ENCODE measurements around the gene ITFG2.

The ITFG2 gene

DNA sequence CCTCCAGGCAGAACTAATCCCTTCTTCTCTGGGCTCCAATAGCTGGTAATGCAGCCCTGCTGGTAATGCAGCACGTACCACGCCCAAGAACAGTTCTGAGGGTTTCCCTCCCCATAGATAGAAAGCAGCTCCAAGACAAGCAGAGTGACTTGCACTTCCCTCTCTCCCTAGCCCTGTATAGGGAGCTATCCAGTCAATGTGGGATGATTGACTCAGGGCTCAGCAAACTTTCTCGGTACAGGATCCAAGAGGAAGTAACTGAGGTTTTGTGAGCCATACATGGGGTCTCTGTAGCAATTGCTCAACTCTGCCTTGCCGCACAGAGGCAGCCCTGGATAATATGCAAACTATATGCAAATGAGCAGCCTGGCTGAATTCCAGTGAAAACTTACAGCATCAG, 33.2 kb upstream of the ITFG2 start:
- no peak overlapping the region for H3K27ac ChIP-seq (ENCODE audit: low read depth, low read length)
- no peaks in the 10 kb centered on the region for H3K4me1 ChIP-seq (ENCODE audit: control insufficient read depth, insufficient read depth, low read length)
- H3K27me3 ChIP-seq (ENCODE audit: control insufficient read depth, insufficient read depth, low read length) = no peaks in the 10 kb centered on the region
- no peak overlapping the region for H3K9ac ChIP-seq (ENCODE audit: low read length)
- H3K4me3 ChIP-seq (ENCODE audit: low read length) = no peak overlapping the region
- H3K36me3 ChIP-seq (ENCODE audit: control insufficient read depth, insufficient read depth, low read length) = no peaks in the 10 kb centered on the region

DNA sequence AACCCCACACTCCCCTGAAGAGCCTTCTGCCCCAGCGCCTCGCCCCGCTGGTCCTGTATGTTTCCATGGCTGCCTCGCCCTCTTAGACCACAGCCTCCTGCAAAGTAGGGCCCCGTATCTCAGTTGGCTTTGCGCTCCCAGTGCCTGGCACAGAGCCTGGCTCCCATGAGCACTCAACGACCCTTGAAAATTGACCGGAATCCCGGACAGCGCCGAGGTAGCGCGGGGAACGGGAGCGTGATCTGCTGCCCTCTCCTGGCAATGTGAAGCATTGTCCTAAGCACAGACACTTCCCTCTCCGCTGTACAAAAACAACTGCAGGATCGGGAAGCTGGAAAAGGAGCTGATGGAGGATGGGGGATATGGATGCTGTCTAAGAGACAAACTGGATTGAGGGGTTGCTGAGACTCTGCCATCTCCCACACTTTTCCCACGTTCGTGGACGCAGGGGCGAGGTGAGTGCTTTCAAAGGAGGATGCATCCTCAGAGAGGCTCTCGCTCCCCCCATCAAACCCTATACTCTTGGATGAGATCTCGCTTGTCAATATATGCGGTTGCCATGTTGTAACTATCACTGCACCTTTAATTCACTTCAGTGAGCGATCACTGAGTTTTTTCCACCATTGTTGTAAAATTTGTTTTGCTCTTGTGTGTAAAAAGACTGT, 28.4 kb upstream of the ITFG2 start:
- no peak overlapping the region for H3K27ac ChIP-seq (ENCODE audit: low read depth, low read length)
- no peak overlapping the region for H3K9ac ChIP-seq (ENCODE audit: low read length)
- no peaks in the 10 kb centered on the region for H3K36me3 ChIP-seq (ENCODE audit: control insufficient read depth, insufficient read depth, low read length)
- H3K4me3 ChIP-seq (ENCODE audit: low read length) = peak overlapping the region; percentile 40
- H3K4me1 ChIP-seq (ENCODE audit: control insufficient read depth, insufficient read depth, low read length) = no peaks in the 10 kb centered on the region
- no peaks in the 10 kb centered on the region for H3K27me3 ChIP-seq (ENCODE audit: control insufficient read depth, insufficient read depth, low read length)

DNA sequence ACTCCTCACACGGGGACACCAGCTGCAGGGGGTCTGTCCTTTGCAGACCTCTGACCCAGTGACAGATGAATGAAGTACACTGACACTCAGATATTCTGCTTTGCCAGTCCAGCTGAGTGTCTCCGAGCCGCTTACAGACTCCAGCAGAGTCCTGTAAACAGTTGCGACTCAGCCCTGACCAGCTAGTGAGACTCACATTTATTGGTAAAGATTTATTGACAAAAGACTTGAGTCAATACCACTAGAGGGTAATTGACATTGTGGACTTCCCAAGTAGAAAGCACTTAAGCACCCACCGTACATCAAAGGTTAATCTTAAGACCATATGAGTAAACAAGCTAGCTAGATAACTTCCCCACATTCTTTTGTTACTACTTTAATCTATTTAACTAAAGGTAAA, 27.5 kb upstream of the ITFG2 start:
- Histone ChIP-seq H3K36me3 (ENCODE audit: control insufficient read depth, insufficient read depth, low read length) (no peaks in the 10 kb centered on the region), H3K27me3 (ENCODE audit: control insufficient read depth, insufficient read depth, low read length) (no peaks in the 10 kb centered on the region), H3K9ac (ENCODE audit: low read length) (no peak overlapping the region), H3K4me1 (ENCODE audit: control insufficient read depth, insufficient read depth, low read length) (no peaks in the 10 kb centered on the region), H3K4me3 (ENCODE audit: low read length) (no peak overlapping the region), H3K27ac (ENCODE audit: low read depth, low read length) (no peak overlapping the region)

DNA sequence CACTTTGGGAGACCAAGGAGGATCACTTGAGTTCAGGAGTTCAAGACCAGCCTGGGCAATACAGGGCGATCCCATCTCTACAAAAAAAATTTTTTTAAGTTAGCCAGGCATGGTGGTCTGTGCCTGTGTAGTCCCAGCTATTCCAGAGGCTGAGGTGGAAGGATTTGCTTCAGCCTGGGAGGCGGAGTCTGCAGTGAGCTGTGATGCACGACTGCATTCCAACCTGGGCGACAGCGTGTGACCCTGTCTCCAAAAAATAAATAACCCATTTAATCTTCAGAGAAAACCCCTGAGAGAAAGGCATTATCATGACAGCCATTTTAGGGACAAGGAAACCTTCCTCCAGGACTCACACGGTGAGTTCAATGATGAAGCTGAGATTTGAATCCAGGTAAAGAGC, 21.4 kb upstream of the ITFG2 start:
- no peak overlapping the region for H3K27ac ChIP-seq (ENCODE audit: low read depth, low read length)
- no peaks in the 10 kb centered on the region for H3K4me1 ChIP-seq (ENCODE audit: control insufficient read depth, insufficient read depth, low read length)
- no peak overlapping the region for H3K9ac ChIP-seq (ENCODE audit: low read length)
- H3K27me3 ChIP-seq (ENCODE audit: control insufficient read depth, insufficient read depth, low read length) = no peaks in the 10 kb centered on the region
- no peaks in the 10 kb centered on the region for H3K36me3 ChIP-seq (ENCODE audit: control insufficient read depth, insufficient read depth, low read length)
- no peak overlapping the region for H3K4me3 ChIP-seq (ENCODE audit: low read length)

DNA sequence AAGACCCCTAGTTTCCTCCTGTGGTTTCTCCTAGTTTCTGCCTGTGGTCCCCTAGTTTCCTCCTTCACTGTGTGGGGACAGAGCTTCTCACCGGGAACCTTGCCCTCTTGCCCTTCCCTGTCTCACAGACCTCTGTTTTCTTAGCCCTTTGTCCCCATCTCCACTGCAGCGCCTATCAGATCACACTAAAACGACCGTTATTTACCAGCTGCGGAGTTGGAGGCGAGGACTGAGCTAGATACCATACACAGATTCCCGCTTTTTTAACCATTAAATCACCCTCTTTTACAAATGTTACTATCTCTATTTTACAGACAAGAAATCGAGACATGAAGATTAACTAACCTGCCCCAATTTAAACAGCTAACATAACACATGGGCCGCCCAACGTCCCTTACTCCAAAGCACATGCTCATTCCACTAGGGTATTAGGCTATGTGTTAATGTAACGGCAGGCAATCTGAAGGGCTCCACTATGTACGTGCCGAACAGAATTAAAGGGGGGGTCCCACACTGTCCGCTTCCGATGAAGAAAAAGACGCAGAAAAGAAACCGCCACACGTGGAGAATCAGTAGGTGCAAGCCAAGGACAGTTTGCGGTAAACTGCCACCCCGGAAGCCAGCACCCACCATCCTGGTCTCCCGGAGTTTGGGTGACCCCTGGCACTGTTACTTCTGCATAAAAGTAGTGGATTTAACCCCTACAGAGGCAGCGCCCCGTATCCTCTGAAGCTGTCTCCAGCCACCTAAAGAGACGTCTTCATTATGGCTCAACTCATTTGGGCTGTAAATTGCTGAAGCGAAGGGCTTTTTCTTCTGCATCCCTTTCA, 19.6 kb upstream of the ITFG2 start:
- Histone ChIP-seq H3K36me3 (ENCODE audit: control insufficient read depth, insufficient read depth, low read length) (peaks cover 8% of the 10 kb centered on the region), H3K9ac (ENCODE audit: low read length) (no peak overlapping the region), H3K27me3 (ENCODE audit: control insufficient read depth, insufficient read depth, low read length) (no peaks in the 10 kb centered on the region), H3K4me3 (ENCODE audit: low read length) (no peak overlapping the region), H3K4me1 (ENCODE audit: control insufficient read depth, insufficient read depth, low read length) (peaks cover 4% of the 10 kb centered on the region), H3K27ac (ENCODE audit: low read depth, low read length) (no peak overlapping the region)

DNA sequence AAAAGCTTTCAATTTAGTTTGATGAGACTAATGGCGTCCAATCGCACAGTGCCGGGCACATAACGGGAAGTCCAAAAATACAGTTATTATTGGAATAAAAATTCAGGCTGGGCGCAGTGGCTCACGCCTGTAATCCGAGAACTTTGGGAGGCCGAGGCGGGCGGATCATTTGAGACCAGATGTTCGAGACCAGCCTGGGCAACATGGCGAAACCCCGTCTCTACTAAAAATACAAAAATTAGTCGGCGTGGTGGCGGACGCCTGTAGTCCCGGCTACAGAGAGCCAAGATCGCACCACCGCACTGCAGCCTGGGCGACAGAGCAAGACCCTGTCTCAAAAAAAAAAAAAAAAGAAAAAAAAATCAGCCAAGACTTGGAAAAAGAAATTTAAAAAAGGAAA, 18.9 kb upstream of the ITFG2 start:
- no peaks in the 10 kb centered on the region for H3K27me3 ChIP-seq (ENCODE audit: control insufficient read depth, insufficient read depth, low read length)
- peaks cover 4% of the 10 kb centered on the region for H3K4me1 ChIP-seq (ENCODE audit: control insufficient read depth, insufficient read depth, low read length)
- H3K27ac ChIP-seq (ENCODE audit: low read depth, low read length) = no peak overlapping the region
- H3K4me3 ChIP-seq (ENCODE audit: low read length) = no peak overlapping the region
- H3K9ac ChIP-seq (ENCODE audit: low read length) = no peak overlapping the region
- peaks cover 15% of the 10 kb centered on the region for H3K36me3 ChIP-seq (ENCODE audit: control insufficient read depth, insufficient read depth, low read length)

DNA sequence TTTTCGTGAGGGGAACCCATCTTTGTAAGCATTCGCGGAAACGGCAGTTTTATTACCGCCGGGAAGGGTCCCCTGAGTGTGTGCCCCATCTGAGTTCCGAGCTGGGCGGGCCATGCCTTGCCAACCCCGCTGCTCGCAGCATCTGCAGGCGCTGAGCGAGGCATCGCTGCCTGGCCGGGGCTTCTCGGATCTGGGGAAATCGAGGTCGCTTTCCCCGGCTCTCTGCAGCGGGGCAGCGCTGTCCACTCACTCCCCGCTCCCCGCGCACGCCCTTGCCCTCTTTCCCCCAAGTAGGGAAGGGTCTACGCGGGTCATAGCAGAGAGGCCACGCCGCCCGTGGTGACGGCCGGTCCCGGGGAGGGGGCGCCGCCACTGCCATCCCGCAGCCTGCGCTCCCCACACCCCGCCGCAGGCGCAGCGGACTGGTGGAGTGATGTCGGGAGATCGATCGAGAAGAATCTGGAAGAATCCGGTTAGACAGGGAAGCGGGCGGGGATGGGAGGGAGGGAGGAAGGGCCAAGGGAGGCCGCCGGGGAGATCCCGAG, 18.2 kb upstream of the ITFG2 start:
- H3K27me3 ChIP-seq (ENCODE audit: control insufficient read depth, insufficient read depth, low read length) = no peaks in the 10 kb centered on the region
- H3K9ac ChIP-seq (ENCODE audit: low read length) = peak overlapping the region; percentile 25
- H3K4me3 ChIP-seq (ENCODE audit: low read length) = peak overlapping the region; percentile 75
- peaks cover 4% of the 10 kb centered on the region for H3K4me1 ChIP-seq (ENCODE audit: control insufficient read depth, insufficient read depth, low read length)
- H3K27ac ChIP-seq (ENCODE audit: low read depth, low read length) = peak overlapping the region; percentile 68
- peaks cover 21% of the 10 kb centered on the region for H3K36me3 ChIP-seq (ENCODE audit: control insufficient read depth, insufficient read depth, low read length)

DNA sequence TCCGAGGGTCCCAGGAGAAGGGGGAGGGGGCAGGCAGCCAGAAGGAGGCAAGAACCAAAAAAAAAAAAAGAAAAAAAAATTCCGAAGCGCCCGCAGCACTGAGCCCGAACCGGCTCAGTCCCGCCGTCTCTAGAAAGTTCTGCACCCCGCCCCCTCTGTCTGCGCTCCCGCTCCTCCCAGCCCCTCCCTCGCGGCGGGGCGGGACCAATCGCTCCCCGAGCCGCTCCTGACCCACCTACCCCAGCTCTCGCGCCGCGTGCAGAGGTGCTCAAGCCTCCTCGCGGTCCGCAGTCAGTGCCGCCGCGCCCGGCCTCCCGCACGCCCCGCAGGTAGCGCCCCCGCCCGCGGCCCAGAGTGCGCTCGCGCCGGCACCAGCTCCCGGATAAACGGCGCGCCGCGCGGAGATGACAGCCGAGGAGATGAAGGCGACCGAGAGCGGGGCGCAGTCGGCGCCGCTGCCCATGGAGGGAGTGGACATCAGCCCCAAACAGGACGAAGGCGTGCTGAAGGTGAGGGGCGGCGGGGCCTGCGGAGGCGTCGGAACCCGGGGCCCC, 17.7 kb upstream of the ITFG2 start, which contains the start of gene FKBP4:
FKBP4 (plus strand) TSS at position 235 of the 554 bp plus-strand sequence; CDS start at position 405, 170 bp downstream.
- Histone ChIP-seq H3K4me1 (ENCODE audit: control insufficient read depth, insufficient read depth, low read length) (peaks cover 4% of the 10 kb centered on the region), H3K4me3 (ENCODE audit: low read length) (peak within 1 kb of the TSS; percentile 75), H3K27ac (ENCODE audit: low read depth, low read length) (peak within 1 kb of the TSS; percentile 68), H3K36me3 (ENCODE audit: control insufficient read depth, insufficient read depth, low read length) (peaks cover 27% of the 10 kb centered on the region), H3K9ac (ENCODE audit: low read length) (peak within 1 kb of the TSS; percentile 25), H3K27me3 (ENCODE audit: control insufficient read depth, insufficient read depth, low read length) (no peaks in the 10 kb centered on the region)

DNA sequence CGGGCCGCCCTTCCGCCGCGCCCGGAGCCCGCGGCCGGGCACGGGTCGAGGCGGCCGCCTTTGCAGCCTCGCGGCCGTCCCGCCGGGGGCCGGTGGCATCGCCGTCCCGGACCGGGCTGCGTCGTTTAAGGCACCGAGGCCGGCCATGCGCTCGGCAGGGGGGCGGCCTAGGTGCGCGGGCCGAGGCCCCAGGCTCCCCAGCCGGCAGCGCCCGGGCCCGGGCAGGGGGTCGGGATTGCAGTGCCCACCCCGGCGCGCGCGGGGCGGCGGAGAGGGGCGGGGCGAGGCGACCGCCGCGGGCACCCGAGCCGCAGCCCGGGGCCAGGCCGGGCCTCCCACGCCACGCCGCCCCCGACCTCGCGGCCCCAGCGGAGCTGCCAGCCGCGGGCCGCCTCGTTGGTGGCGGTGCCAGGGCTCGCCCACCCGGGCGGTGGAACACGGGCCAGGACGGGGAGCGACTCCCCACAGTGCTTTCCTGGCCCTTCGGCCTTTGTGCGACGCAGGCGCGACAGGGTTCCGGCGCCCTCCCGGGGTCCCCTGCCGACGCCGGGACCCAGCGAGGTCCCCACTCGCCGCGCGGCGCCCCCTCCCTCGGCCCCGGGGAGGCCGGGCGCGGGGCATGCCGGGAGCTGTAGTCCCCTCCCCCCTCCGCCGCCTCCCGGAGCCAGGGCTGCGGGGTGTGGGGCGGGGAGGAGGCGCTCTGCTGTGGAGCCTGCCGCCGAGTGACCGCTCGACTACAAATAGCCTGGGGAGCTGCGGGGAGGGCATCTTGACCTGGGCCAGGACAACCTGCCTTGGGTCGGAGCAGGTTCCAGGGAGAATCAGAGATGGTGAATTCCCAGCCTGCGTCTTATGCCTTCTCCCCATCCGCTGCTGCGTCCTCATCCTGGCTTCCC, 16.9 kb upstream of the ITFG2 start:
- peak overlapping the region; percentile 68 for H3K27ac ChIP-seq (ENCODE audit: low read depth, low read length)
- H3K9ac ChIP-seq (ENCODE audit: low read length) = no peak overlapping the region
- H3K4me1 ChIP-seq (ENCODE audit: control insufficient read depth, insufficient read depth, low read length) = peaks cover 4% of the 10 kb centered on the region
- H3K36me3 ChIP-seq (ENCODE audit: control insufficient read depth, insufficient read depth, low read length) = peaks cover 32% of the 10 kb centered on the region
- H3K27me3 ChIP-seq (ENCODE audit: control insufficient read depth, insufficient read depth, low read length) = no peaks in the 10 kb centered on the region
- peak overlapping the region; percentile 75 for H3K4me3 ChIP-seq (ENCODE audit: low read length)

DNA sequence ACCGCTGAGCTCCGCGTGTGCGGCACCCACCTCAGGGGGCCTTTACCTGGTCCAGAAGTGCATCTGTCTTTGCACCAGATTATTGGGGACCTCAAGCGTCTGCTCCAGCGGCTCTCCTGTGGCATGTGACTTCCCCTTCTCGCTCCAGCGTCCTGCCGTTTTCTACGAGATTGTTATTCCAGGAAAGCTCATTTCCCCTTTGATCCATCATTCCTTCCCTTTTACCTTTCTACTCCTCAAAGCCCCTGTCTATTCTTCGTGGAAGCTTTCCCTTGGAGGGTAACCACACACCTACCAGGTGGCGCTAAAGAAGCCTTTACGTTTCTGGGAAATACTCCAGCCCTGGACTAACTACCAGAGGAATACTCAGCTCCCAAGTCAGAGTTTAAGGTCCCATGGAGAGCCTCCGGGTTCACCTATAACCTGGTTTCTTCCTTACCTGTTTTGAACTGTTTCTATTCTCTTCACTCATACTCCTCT, 16.2 kb upstream of the ITFG2 start:
- H3K27ac ChIP-seq (ENCODE audit: low read depth, low read length) = no peak overlapping the region

DNA sequence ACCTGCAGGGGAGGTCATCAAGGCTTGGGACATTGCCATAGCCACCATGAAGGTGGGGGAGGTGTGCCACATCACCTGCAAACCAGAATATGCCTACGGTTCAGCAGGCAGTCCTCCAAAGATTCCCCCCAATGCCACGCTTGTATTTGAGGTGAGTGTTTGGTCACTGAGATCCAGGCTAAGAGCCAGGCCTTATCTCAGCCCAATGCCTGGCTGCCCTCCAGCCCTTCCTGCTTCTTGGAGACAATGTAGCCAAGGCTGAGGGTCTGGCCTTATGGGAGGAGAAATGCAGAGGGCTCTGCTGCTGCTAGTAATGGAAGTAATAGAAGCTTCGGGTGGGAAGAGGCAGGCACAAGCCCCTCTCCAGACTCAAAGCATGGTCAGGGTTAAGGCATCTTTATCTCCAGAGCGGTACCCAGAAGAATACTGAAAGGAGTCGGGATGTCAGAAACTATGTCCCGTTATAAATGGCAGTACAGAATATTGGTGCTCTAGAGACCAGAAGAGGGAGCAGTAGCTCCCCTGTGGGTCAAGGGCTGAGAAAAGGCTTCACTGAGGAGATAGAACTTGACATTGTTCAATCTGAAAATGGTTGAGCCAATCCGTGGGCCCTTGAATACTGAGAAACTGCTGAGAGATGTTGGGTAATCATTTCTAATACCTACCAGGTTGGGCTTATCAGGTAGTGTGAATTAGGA, 14.6 kb upstream of the ITFG2 start:
- H3K36me3 ChIP-seq (ENCODE audit: control insufficient read depth, insufficient read depth, low read length) = peaks cover 44% of the 10 kb centered on the region
- H3K27me3 ChIP-seq (ENCODE audit: control insufficient read depth, insufficient read depth, low read length) = no peaks in the 10 kb centered on the region

More for the DNA sequence above, 16.2 kb upstream of the ITFG2 start:
- Histone ChIP-seq H3K27me3 (ENCODE audit: control insufficient read depth, insufficient read depth, low read length) (no peaks in the 10 kb centered on the region), H3K4me3 (ENCODE audit: low read length) (peak overlapping the region; percentile 73), H3K4me1 (ENCODE audit: control insufficient read depth, insufficient read depth, low read length) (peaks cover 4% of the 10 kb centered on the region), H3K36me3 (ENCODE audit: control insufficient read depth, insufficient read depth, low read length) (peaks cover 38% of the 10 kb centered on the region), H3K9ac (ENCODE audit: low read length) (no peak overlapping the region)

More for the DNA sequence above, 14.6 kb upstream of the ITFG2 start:
- peaks cover 4% of the 10 kb centered on the region for H3K4me1 ChIP-seq (ENCODE audit: control insufficient read depth, insufficient read depth, low read length)
- no peak overlapping the region for H3K27ac ChIP-seq (ENCODE audit: low read depth, low read length)
- no peak overlapping the region for H3K9ac ChIP-seq (ENCODE audit: low read length)
- H3K4me3 ChIP-seq (ENCODE audit: low read length) = no peak overlapping the region
